Measurements from ENCODE around the gene TMPRSS12. TPM values are rescaled to one million over a fixed set of nuclear protein-coding genes. Genes with fewer than 3 reads are reported as not detected.
A peak's percentile ranks its signal among the peaks of the same experiment; 100 is the strongest.

TMPRSS12 gene
- total RNA-seq, 2 donors from 2014 or later = not detected

DNA sequence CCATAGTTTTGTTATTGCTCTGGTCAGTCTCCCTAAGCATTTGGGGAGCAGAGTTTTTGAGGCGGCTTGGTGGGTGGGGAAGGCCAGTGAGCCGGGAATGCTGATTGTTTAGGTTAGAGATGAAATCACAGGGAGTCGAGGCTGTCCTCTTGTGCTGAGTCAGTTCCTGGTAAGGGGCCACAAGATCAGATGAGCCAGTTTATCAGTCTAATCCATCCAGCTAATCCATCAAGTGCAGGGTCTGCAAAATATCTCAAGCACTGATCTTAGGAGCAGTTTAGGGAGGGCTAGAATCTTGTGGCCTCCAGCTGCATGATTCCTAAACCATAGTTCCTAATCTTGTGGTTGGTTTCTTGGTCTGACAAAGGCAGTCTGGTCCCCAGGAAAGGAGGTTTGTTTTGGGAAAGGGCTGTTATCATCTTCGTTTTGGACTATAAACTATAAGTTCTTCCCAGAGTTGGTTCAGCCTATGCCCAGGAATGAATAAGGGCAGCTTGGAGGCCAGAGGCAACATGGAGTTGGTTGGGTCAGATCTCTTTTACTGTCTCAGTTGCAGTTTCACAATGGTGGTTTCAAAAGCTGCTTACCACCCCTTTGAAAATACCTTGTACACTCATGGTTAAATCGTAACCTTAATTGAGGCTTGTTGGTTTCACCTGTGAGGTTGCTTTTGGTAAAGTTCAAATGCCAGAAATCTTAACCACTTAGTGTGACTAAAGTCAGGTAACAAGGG, 76.0 kb downstream of the TMPRSS12 start:
- H3K36me3 ChIP-seq = no peaks in the 10 kb centered on the region
- no peak overlapping the region for H3K4me3 ChIP-seq
- H3K9me3 ChIP-seq = peaks cover 17% of the 10 kb centered on the region
- no peak overlapping the region for H3K27ac ChIP-seq
- no peak for ATAC-seq (ENCODE audit: insufficient number of reproducible peaks, low FRiP score, low read depth)
- peaks cover 14 to 20% of the 10 kb centered on the region in 2 donors for H3K4me1 ChIP-seq (ENCODE audit: control insufficient read depth in 1 of 2, low read depth in 2 of 2)
- TF ChIP-seq, protein P1, sequence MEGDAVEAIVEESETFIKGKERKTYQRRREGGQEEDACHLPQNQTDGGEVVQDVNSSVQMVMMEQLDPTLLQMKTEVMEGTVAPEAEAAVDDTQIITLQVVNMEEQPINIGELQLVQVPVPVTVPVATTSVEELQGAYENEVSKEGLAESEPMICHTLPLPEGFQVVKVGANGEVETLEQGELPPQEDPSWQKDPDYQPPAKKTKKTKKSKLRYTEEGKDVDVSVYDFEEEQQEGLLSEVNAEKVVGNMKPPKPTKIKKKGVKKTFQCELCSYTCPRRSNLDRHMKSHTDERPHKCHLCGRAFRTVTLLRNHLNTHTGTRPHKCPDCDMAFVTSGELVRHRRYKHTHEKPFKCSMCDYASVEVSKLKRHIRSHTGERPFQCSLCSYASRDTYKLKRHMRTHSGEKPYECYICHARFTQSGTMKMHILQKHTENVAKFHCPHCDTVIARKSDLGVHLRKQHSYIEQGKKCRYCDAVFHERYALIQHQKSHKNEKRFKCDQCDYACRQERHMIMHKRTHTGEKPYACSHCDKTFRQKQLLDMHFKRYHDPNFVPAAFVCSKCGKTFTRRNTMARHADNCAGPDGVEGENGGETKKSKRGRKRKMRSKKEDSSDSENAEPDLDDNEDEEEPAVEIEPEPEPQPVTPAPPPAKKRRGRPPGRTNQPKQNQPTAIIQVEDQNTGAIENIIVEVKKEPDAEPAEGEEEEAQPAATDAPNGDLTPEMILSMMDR (IDR thresholded peaks at IDR 0.05) = no peak
- no peaks in the 10 kb centered on the region for H3K27me3 ChIP-seq (replicated peaks; ENCODE audit: insufficient read depth)
- DNase-seq (ENCODE audit: low spot score) = no peak

DNA sequence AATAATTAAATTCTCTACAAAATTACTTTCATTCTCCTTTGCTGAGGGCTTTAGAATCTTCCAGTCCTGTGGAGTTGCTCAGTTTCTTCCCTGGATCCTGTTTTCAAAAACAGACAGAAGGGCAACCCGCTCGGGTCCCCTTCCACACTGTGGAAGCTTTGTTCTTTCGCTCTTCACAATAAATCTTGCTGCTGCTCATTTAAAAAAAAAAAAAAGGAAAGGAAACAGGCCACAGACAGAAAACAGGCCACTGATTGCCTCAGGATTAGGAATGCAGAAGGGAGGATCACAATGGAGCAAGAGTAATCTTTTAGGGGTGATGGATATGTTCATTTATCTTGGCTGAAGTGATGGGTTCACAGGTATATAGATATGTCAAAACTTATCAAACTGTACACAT, 80.1 kb downstream of the TMPRSS12 start:
- Histone ChIP-seq H3K27me3 (replicated peaks; ENCODE audit: insufficient read depth) (no peaks in the 10 kb centered on the region), H3K9me3 (no peaks in the 10 kb centered on the region), H3K4me1 (ENCODE audit: control insufficient read depth in 1 of 2, low read depth in 2 of 2) (peaks cover 14 to 21% of the 10 kb centered on the region in 2 donors), H3K27ac (peak overlapping the region; percentile 72 to 89), H3K36me3 (no peaks in the 10 kb centered on the region), H3K4me3 (peak overlapping the region; percentile 96)
- TF ChIP-seq, protein P1 (IDR thresholded peaks at IDR 0.05) = no peak
- ATAC-seq (ENCODE audit: insufficient number of reproducible peaks, low FRiP score, low read depth) (no peak), DNase-seq (ENCODE audit: low spot score) (no peak)

DNA sequence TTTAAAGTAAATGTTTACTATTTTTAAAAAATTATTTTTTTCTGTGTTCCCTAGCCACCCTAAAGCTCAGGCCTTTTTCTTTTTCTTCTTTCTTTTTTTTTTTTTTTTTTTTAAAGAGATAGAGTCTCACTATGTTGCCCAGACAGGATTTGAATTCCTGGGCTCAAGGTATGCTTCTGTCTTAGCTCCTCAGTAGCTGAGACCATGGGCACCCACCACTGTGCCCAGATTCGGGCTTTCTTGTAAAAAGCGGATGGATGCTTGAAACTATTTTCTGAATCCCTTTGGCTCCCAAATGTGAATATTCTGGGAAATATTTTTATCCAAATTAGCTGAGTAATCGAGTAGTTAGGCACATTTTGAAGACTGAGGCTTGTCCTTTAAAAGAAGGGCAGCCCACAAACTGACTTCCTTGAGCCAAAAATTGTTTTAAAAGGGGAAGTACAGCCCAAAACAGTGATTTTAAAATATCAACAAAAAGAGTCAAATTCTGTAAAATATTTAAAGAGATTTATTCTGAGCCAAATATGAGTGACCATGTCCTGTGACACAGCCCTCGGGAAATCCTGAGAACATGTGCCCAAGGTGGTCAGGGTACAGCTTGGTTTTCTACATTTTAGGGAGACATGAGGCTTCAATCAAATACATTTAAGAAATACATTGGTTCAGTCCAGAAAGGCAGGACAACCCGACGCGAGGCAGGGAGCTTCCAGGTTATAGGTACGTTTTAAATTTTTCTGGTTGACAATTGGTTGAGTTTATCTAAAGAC, 80.8 kb downstream of the TMPRSS12 start:
- TF ChIP-seq, protein P1 (IDR thresholded peaks at IDR 0.05) = no peak
- no peaks in the 10 kb centered on the region for H3K27me3 ChIP-seq (replicated peaks; ENCODE audit: insufficient read depth)
- H3K36me3 ChIP-seq = no peaks in the 10 kb centered on the region
- H3K27ac ChIP-seq = peak overlapping the region; percentile 72 to 89
- DNase-seq (ENCODE audit: low spot score) (no peak), ATAC-seq (ENCODE audit: insufficient number of reproducible peaks, low FRiP score, low read depth) (no peak)
- peaks cover 18 to 24% of the 10 kb centered on the region in 2 donors for H3K4me1 ChIP-seq (ENCODE audit: control insufficient read depth in 1 of 2, low read depth in 2 of 2)
- H3K4me3 ChIP-seq = peak overlapping the region; percentile 96
- H3K9me3 ChIP-seq = no peaks in the 10 kb centered on the region

DNA sequence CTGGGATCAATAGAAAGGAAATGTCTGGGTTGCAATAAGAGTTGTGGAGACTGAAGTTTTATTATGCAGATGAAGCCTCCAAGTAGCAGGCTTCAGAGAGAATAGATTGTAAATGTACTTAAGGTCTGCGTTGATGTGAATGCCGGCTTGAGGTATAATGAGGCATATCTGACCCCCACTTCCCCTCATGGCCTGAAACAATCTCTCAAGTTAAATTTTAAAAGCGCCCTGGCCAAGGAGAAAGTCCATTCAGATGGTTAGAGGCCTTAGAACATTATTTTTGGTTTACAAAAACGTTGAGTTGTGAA, 81.4 kb downstream of the TMPRSS12 start:
- no peak for ATAC-seq (ENCODE audit: insufficient number of reproducible peaks, low FRiP score, low read depth)
- TF ChIP-seq, protein P1 (IDR thresholded peaks at IDR 0.05) = no peak
- Histone ChIP-seq H3K4me3 (peak overlapping the region; percentile 96), H3K9me3 (no peaks in the 10 kb centered on the region), H3K27me3 (replicated peaks; ENCODE audit: insufficient read depth) (no peaks in the 10 kb centered on the region), H3K27ac (peak overlapping the region; percentile 72 to 89), H3K36me3 (no peaks in the 10 kb centered on the region), H3K4me1 (ENCODE audit: control insufficient read depth in 1 of 2, low read depth in 2 of 2) (peaks cover 23 to 30% of the 10 kb centered on the region in 2 donors)
- no peak for DNase-seq (ENCODE audit: low spot score)
